ENCODE measurements around the gene INO80B. TPM values are rescaled to one million over a fixed set of nuclear protein-coding genes. Genes with fewer than 3 reads are reported as not detected.

Gene INO80B
- total and polyA plus RNA-seq, 2 of the 8 experiments (the other 6 are each of a cell fraction or from before 2014, with no cell fraction given) = 3.9 to 18.5 TPM

DNA sequence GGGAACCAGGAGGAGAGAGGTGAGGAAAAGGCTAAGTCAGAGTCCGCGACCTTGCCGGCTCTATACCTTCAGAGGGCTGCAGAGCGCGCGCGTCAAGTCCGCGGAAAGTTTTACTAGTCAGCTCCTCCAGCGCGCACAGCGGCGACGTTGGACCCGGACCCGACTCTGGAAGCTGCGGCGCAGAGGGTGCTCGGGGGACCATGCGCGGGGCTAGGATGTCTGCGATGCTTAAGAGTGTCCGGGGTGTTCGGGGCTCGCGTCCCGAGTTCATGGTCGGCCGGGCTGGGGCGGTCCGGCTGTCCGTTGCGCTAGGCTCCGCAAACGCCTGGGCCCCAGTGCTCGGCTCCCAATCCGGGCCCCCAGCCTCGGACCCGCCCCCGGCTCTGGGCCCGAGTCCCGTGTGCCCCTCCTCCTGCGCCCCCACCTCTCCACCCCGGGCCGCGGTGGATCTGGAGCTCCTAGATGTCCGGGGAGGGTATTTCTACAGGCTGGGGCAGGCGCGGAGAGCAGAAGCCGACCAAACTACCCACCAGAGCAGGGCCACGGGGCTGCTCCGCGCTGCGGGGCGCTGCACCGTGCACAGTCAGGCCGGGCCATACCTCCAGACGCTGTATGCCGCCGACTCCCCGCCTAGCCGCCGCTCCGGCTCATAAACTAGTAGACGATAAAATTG lies 44.5 kb downstream of the INO80B start, which contains the start of gene LBX2:
Gene LBX2 (minus strand): TSS at position 337 of the 673 bp plus-strand sequence. CDS start 66 bp downstream, at position 271.
- H3K79me2 ChIP-seq (ENCODE audit: control insufficient read depth in 1 of 2, insufficient read depth in 2 of 2, low read length in 2 of 2) = no peaks in the 10 kb centered on the region
- H3K79me1 ChIP-seq (ENCODE audit: low read depth, low read length) = no peaks in the 10 kb centered on the region
- no peak within 1 kb of the TSS for H3K23ac ChIP-seq (ENCODE audit: insufficient read length)
- no peak within 1 kb of the TSS for H3K56ac ChIP-seq (replicated peaks; ENCODE audit: insufficient read length, low read depth, low read length)
- H2BK120ac ChIP-seq (replicated peaks; ENCODE audit: low read depth, low read length) = no peak within 1 kb of the TSS
- H3K23me2 ChIP-seq (ENCODE audit: low read depth, low read length) = peaks cover 35% of the 10 kb centered on the region; the same call in 1 of the 2 replicates
- no peak within 1 kb of the TSS for H3K4ac ChIP-seq (replicated peaks; ENCODE audit: insufficient read length, low read depth, low read length)
- H3K4me3 ChIP-seq (ENCODE audit: extremely low read depth in 1 of 4, insufficient read depth in 2 of 4, low read depth in 3 of 4, low read length in 4 of 4) = peak within 1 kb of the TSS; percentile 20 to 57 (median 46); a peak in 7 of 8 replicates
- CTCF ChIA-PET (ENCODE audit: partially characterized antibody) = interaction anchor here (0.6 to 5.1 kb wide), 6 partner anchors 10 to 89 kb away, joined by 3 to 24 read pairs (median 13); partner anchors contain the start of genes CCDC142, TLX2 and TTC31
- no peak within 1 kb of the TSS for H3K27ac ChIP-seq (ENCODE audit: low read depth, low read length)
- peak within 1 kb of the TSS; percentile 96 for H3K18ac ChIP-seq (ENCODE audit: extremely low read depth, low read length)
- peak within 1 kb of the TSS; percentile 94; the same call in 1 of the 2 replicates for H2BK12ac ChIP-seq (ENCODE audit: low read depth, low read length)
- H3K14ac ChIP-seq (ENCODE audit: insufficient read length) = no peak within 1 kb of the TSS
- no peaks in the 10 kb centered on the region for H3K36me3 ChIP-seq (ENCODE audit: control insufficient read depth in 2 of 4, insufficient read depth in 4 of 4, low read length in 3 of 4)
- peak within 1 kb of the TSS; percentile 62 for H4K91ac ChIP-seq (replicated peaks; ENCODE audit: insufficient read length, low read length)
- POLR2A ChIA-PET (ENCODE audit: partially characterized antibody) = interaction anchor here (0.7 to 9.4 kb wide), 16 partner anchors 10 to 89 kb away, joined by 3 to 73 read pairs (median 4); partner anchors contain the start of genes AUP1, CCDC142, HTRA2 and MRPL53
- peaks cover 0 to 14% of the 10 kb centered on the region in 2 experiments for H4K20me1 ChIP-seq (replicated peaks in 1 of 2; ENCODE audit: control insufficient read depth in 1 of 2, insufficient read depth in 2 of 2, low read length in 2 of 2)
- no peak within 1 kb of the TSS for H2AK5ac ChIP-seq (ENCODE audit: low read depth, low read length)
- peak within 1 kb of the TSS; percentile 78 to 97 for H3K4me2 ChIP-seq (ENCODE audit: insufficient read depth in 1 of 2, low read depth in 2 of 2, low read length in 2 of 2)
- peak within 1 kb of the TSS; percentile 90 for H4K8ac ChIP-seq (ENCODE audit: extremely low read depth, insufficient read depth, low read length)
- peak within 1 kb of the TSS; percentile 48 for H2BK20ac ChIP-seq (ENCODE audit: low read length)
- DNase-seq (ENCODE audit: low read depth in 1 of 2, low spot score in 2 of 2) (no peak), FAIRE-seq (no peak)
- H3K9me3 ChIP-seq (ENCODE audit: insufficient read depth in 2 of 2, low read depth in 1 of 2, low read length in 1 of 2) = no peaks in the 10 kb centered on the region
- peaks cover 82 to 95% (median 94%) of the 10 kb centered on the region in 4 experiments for H3K27me3 ChIP-seq (replicated peaks in 1 of 4; ENCODE audit: control insufficient read depth in 3 of 4, extremely low read depth in 1 of 4, insufficient read depth in 3 of 4, low read length in 3 of 4)
- 4% methylated on average over 55 of the region's 65 CpGs; no CpG with 5 or more reads in 1 of the 2 experiments for WGBS, 2 experiments (ENCODE audit: extremely low coverage in 1 of 2, insufficient coverage in 1 of 2, insufficient read length in 1 of 2, insufficient replicate concordance in 2 of 2, low coverage in 1 of 2, low lambda C conversion rate in 2 of 2, missing lambda C conversion rate in 1 of 2)
- H2BK15ac ChIP-seq (ENCODE audit: low read length) = 0 out of 2 replicates have a peak within 1 kb of the TSS, but pooled peaks have one; percentile 72
- no peak within 1 kb of the TSS for H2BK5ac ChIP-seq (ENCODE audit: low read depth, low read length)
- H3K9ac ChIP-seq (replicated peaks in 1 of 4; ENCODE audit: extremely low read depth in 1 of 4, low read depth in 3 of 4, low read length in 3 of 4) = no peak within 1 kb of the TSS
- peak within 1 kb of the TSS; percentile 47 for H2AFZ ChIP-seq (ENCODE audit: low read length)
- H4K5ac ChIP-seq (ENCODE audit: insufficient read length, low read depth, low read length) = no peak within 1 kb of the TSS
- peaks cover 7 to 59% (median 38%) of the 10 kb centered on the region in 4 experiments for H3K4me1 ChIP-seq (replicated peaks in 1 of 4; ENCODE audit: control insufficient read depth in 3 of 4, insufficient read depth in 4 of 4, low read length in 3 of 4)
- TF ChIP-seq KDM4A (IDR thresholded peaks at IDR 0.05; ENCODE audit: low read depth, low read length, severe bottlenecking) (no peak), SUZ12 (IDR thresholded peaks at IDR 0.05; ENCODE audit: low read length) (peak; percentile 75), CREB1 (IDR thresholded peaks at IDR 0.05) (no peak), BACH1 (IDR thresholded peaks at IDR 0.05; ENCODE audit: low read length) (no peak), CHD1 (IDR thresholded peaks at IDR 0.05; ENCODE audit: low read depth, low read length) (no peak), RNF2 (IDR thresholded peaks at IDR 0.05; ENCODE audit: borderline replicate concordance, low read depth, low read length, missing control alignments, poor library complexity, severe bottlenecking) (peak; percentile 61), BCL11A (IDR thresholded peaks at IDR 0.05; ENCODE audit: low read depth in 2 of 2, low read length in 2 of 2) (no peak), SIRT6 (IDR thresholded peaks at IDR 0.05; ENCODE audit: low read length) (no peak), SP1 (IDR thresholded peaks at IDR 0.05; ENCODE audit: low read depth, low read length) (no peak), PHF8 (conservative IDR thresholded peaks at IDR 0.05; ENCODE audit: low read depth, low read length) (no peak), TBP (IDR thresholded peaks at IDR 0.05; ENCODE audit: low read depth, low read length) (no peak), KDM5A (IDR thresholded peaks at IDR 0.05; ENCODE audit: low read length) (no peak), EP300 (IDR thresholded peaks at IDR 0.05; ENCODE audit: borderline replicate concordance in 1 of 2, low read depth in 2 of 2, low read length in 2 of 2) (no peak)
